KMS-11 (cell line): ENCODE results near the gene ARID1A.

Source experiments
- H2AFZ ChIP-seq: fragments of 200-600 bp; sonication (generic); 2 replicates; pipeline ENCODE4 v1.6.1; 2016; ENCODE audit warnings: antibody characterized with exemption, mixed run types, low read depth
- H3K27ac ChIP-seq: fragments of 200-600 bp; sonication (generic); 2 replicates; pipeline ENCODE4 v1.6.1; 2016; ENCODE audit warnings: mild to moderate bottlenecking, mixed run types
- H3K27me3 ChIP-seq: fragments of 200-600 bp; sonication (generic); 2 replicates; pipeline ENCODE4 v1.6.1; 2017; ENCODE audit warnings: mild to moderate bottlenecking, low read depth, mixed run types, moderate library complexity; ENCODE audit not compliant: insufficient read depth
- H3K36me3 ChIP-seq: fragments of 200-600 bp; sonication (generic); 2 replicates; pipeline ENCODE4 v1.6.1; 2017; ENCODE audit warnings: mild to moderate bottlenecking, mixed run types; ENCODE audit not compliant: insufficient read depth
- H3K4me1 ChIP-seq: fragments of 200-600 bp; sonication (generic); 2 replicates; pipeline ENCODE4 v1.6.1; 2016; ENCODE audit warnings: mild to moderate bottlenecking, low read depth, mixed run types; ENCODE audit not compliant: poor library complexity, severe bottlenecking
- H3K4me2 ChIP-seq: fragments of 200-600 bp; sonication (generic); 2 replicates; pipeline ENCODE4 v1.7.0; 2016; ENCODE audit warnings: mild to moderate bottlenecking, mixed run types
- H3K4me3 ChIP-seq: fragments of 200-600 bp; sonication (generic); IDR thresholded peaks from 2 replicates; pipeline ENCODE4 v1.6.1; 2017; ENCODE audit warnings: low read depth, low read length, mixed read lengths; ENCODE audit not compliant: insufficient read depth
- H3K79me2 ChIP-seq: fragments of 200-600 bp; sonication (generic); 2 replicates; pipeline ENCODE4 v1.6.1; 2016; ENCODE audit warnings: low read depth, mixed run types; ENCODE audit not compliant: insufficient read depth
- H3K9ac ChIP-seq: fragments of 200-600 bp; sonication (generic); 2 replicates; pipeline ENCODE4 v1.6.1; 2016; ENCODE audit warnings: mild to moderate bottlenecking, mixed run types
- H4K20me1 ChIP-seq: fragments of 200-600 bp; sonication (generic); 2 replicates; pipeline ENCODE4 v1.6.1; 2016; ENCODE audit warnings: mild to moderate bottlenecking, mixed run types; ENCODE audit not compliant: insufficient read depth
- CTCF ChIP-seq: fragments of 200-600 bp; sonication (generic); conservative IDR thresholded peaks from 2 replicates; pipeline ENCODE4 v1.6.1; 2017; ENCODE audit warnings: low read depth, mild to moderate bottlenecking, antibody characterized with exemption, low read length, moderate library complexity, mixed read lengths

ARID1A gene

GRCh38 chr1:26728645-26729044 is 32.8 kb downstream of the ARID1A start:
- Histone ChIP-seq H3K9ac (no peak overlapping the region), H3K4me2 (no peak overlapping the region), H3K36me3 (peaks cover 5% of the 10 kb centered on the region; the same call in 1 of the 2 replicates), H3K79me2 (peaks cover 69% of the 10 kb centered on the region), H4K20me1 (peaks cover 61% of the 10 kb centered on the region), H3K4me3 (no peak overlapping the region), H3K27ac (no peak overlapping the region), H3K4me1 (peaks cover 99% of the 10 kb centered on the region), H3K27me3 (no peaks in the 10 kb centered on the region), H2AFZ (no peak overlapping the region)
- no peak for TF ChIP-seq CTCF

GRCh38 chr1:26729633-26730032 is 33.8 kb downstream of the ARID1A start:
- Histone ChIP-seq H4K20me1 (peaks cover 53% of the 10 kb centered on the region), H3K4me3 (no peak overlapping the region), H3K27ac (no peak overlapping the region), H3K9ac (no peak overlapping the region), H3K36me3 (peaks cover 5% of the 10 kb centered on the region; the same call in 1 of the 2 replicates), H3K4me2 (no peak overlapping the region), H3K27me3 (no peaks in the 10 kb centered on the region), H3K79me2 (peaks cover 64% of the 10 kb centered on the region), H2AFZ (no peak overlapping the region), H3K4me1 (peaks cover 99% of the 10 kb centered on the region)
- TF ChIP-seq CTCF, result no peak

GRCh38 chr1:26730695-26731094 is 34.9 kb downstream of the ARID1A start:
- H3K27me3 ChIP-seq, result no peaks in the 10 kb centered on the region
- peaks cover 6% of the 10 kb centered on the region; the same call in 1 of the 2 replicates for H3K36me3 ChIP-seq
- H3K4me3 ChIP-seq, result no peak overlapping the region
- peaks cover 64% of the 10 kb centered on the region for H3K79me2 ChIP-seq
- no peak overlapping the region for H3K4me2 ChIP-seq
- peaks cover 42% of the 10 kb centered on the region for H4K20me1 ChIP-seq
- no peak for TF ChIP-seq CTCF
- H3K4me1 ChIP-seq, result peaks cover 99% of the 10 kb centered on the region
- no peak overlapping the region; the same call in 1 of the 2 replicates for H3K27ac ChIP-seq
- no peak overlapping the region for H2AFZ ChIP-seq
- H3K9ac ChIP-seq, result no peak overlapping the region

DNA sequence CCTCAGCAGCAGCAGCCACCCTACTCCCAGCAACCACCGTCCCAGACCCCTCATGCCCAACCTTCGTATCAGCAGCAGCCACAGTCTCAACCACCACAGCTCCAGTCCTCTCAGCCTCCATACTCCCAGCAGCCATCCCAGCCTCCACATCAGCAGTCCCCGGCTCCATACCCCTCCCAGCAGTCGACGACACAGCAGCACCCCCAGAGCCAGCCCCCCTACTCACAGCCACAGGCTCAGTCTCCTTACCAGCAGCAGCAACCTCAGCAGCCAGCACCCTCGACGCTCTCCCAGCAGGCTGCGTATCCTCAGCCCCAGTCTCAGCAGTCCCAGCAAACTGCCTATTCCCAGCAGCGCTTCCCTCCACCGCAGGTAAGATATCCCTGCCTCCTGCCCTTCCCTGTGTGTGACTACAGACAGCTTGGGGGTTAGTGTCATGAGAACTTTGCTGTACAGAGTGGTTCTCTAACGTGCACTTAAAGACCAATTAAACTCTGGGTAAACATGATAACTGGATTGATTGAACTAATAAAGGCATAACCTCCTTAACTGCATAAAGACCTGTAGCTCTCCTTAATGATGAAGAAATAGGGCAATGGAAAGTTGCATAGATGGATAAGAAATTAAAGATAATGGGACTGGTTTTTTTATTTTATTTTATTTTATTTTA is 35.6 kb downstream of the ARID1A start:
- no peak for TF ChIP-seq CTCF
- H3K36me3 ChIP-seq, result peaks cover 8% of the 10 kb centered on the region; the same call in 1 of the 2 replicates
- H3K4me1 ChIP-seq, result peaks cover 96% of the 10 kb centered on the region
- H3K27me3 ChIP-seq, result no peaks in the 10 kb centered on the region
- no peak overlapping the region for H3K4me2 ChIP-seq
- H3K27ac ChIP-seq, result no peak overlapping the region
- no peak overlapping the region for H3K9ac ChIP-seq
- H2AFZ ChIP-seq, result no peak overlapping the region
- peaks cover 62% of the 10 kb centered on the region for H3K79me2 ChIP-seq
- no peak overlapping the region for H3K4me3 ChIP-seq
- H4K20me1 ChIP-seq, result peaks cover 36% of the 10 kb centered on the region
